HCT116 (cell line): ENCODE measurements around the gene ZNF749. TPM values are rescaled to one million over a fixed set of nuclear protein-coding genes. Genes with fewer than 3 reads are reported as not detected.
A peak's percentile ranks its signal among the peaks of the same experiment; 100 is the strongest.

Experiments used
- ATAC-seq: fragments of 200-7000 bp; cut with Tn5 transposase; 2 replicates; pipeline ENCODE4 v1.9.1; 2020; ENCODE audit warnings: mild to moderate bottlenecking, moderate library complexity
- BruUV-seq: library from RNA; stranded (reverse); fragments of 400-500 nt; replicated peaks from 2 replicates; lab custom pipeline; 2021; lab: Mats Ljungman, UMichigan
- CTCF ChIA-PET: fragments of 300-600 bp; sonication (Branson Sonifier 250); formaldehyde crosslinking; loops from one replicate; lab custom pipeline; 2021; ENCODE audit warnings: antibody characterized with exemption; lab: Charles Lee
- POLR2A ChIA-PET: fragments of 300-600, 350-600 bp; sonication (Branson Sonifier 250); formaldehyde crosslinking; loops from one replicate; lab custom pipeline; 2021; ENCODE audit warnings: antibody characterized with exemption; lab: Charles Lee
- RAD21 ChIA-PET, 2 experiments: fragments of 300-600 bp; sonication (Branson Sonifier 250); formaldehyde crosslinking; loops; one replicate each; lab custom pipeline; 2023; ENCODE audit warnings: low total read pairs in 2 of 2; ENCODE audit not compliant: uncharacterized antibody in 2 of 2, unreplicated experiment in 2 of 2, low non-redundant PET in 1 of 2; lab: Charles Lee
- DNase-seq: peaks from one replicate; pipeline ENCODE4 v3.0.0-alpha.2; 2010; ENCODE audit warnings: low read depth, low spot score
- H2AFZ ChIP-seq: fragments of 200-600 bp; shearing (Covaris generic), sonication (generic); 2 replicates; pipeline ENCODE4 v1.6.1; 2017; ENCODE audit warnings: low read depth, mixed run types, mixed read lengths, antibody characterized with exemption, low read length; ENCODE audit not compliant: poor library complexity, severe bottlenecking
- H3K27ac ChIP-seq: 2 replicates; pipeline ENCODE4 v1.5.1; 2012; ENCODE audit warnings: low read depth, low read length
- H3K27me3 ChIP-seq: fragments of 200-600 bp; sonication (generic); 2 replicates; pipeline ENCODE4 v1.6.1; 2016; ENCODE audit warnings: mixed run types, low read length, mixed read lengths; ENCODE audit not compliant: insufficient read depth
- H3K36me3 ChIP-seq, 2 experiments: fragments of 200-500 bp in 1 of 2; fragments of 200-600 bp in 1 of 2; sonication (Bioruptor generic) in 1 of 2; sonication (generic) in 1 of 2; 2 replicates each; pipeline versions ENCODE4 v1.5.1 to v1.6.1; 2014 to 2016; ENCODE audit warnings: low read length in 2 of 2, inconsistent platforms in 1 of 2, mixed read lengths in 1 of 2, mixed run types in 1 of 2; ENCODE audit not compliant: insufficient read depth in 2 of 2, control insufficient read depth in 1 of 2
- H3K4me1 ChIP-seq, 2 experiments: fragments of 200-600 bp in 1 of 2; sonication (generic) in 1 of 2; 2 replicates each; pipeline versions ENCODE4 v1.5.1 to v1.6.1; 2012 to 2017; ENCODE audit warnings: low read length in 2 of 2, inconsistent platforms in 1 of 2, mild to moderate bottlenecking in 1 of 2, mixed read lengths in 1 of 2, mixed run types in 1 of 2, moderate library complexity in 1 of 2; ENCODE audit not compliant: insufficient read depth in 2 of 2, control insufficient read depth in 1 of 2
- H3K4me2 ChIP-seq: fragments of 200-600 bp; sonication (generic); 2 replicates; pipeline ENCODE4 v1.6.1; 2017; ENCODE audit warnings: mixed run types, low read length, mixed read lengths
- H3K4me3 ChIP-seq, 2 experiments: fragments of 200-600 bp in 1 of 2; sonication (generic) in 1 of 2; replicated peaks in 1 of 2; 2 replicates each; pipeline ENCODE4 v1.5.1; 2011 to 2016; ENCODE audit warnings: low read length in 2 of 2, control low read depth in 1 of 2, low read depth in 1 of 2, mild to moderate bottlenecking in 1 of 2, mixed read lengths in 1 of 2, mixed run types in 1 of 2
- H3K79me2 ChIP-seq: fragments of 200-600 bp; sonication (generic); 2 replicates; pipeline ENCODE4 v1.6.1; 2017; ENCODE audit warnings: mild to moderate bottlenecking, mixed run types, low read length, moderate library complexity, mixed read lengths; ENCODE audit not compliant: insufficient read depth
- H3K9ac ChIP-seq: fragments of 200-600 bp; sonication (generic); 2 replicates; pipeline ENCODE4 v1.6.1; 2016; ENCODE audit warnings: low read length, mixed read lengths
- H3K9me2 ChIP-seq: fragments of 200-600 bp; sonication (generic), shearing (Covaris generic); 2 replicates; pipeline ENCODE4 v1.6.1; 2017; ENCODE audit warnings: mixed run types, mild to moderate bottlenecking, moderate library complexity; ENCODE audit not compliant: insufficient read depth
- H3K9me3 ChIP-seq, 2 experiments: fragments of 200-500 bp in 1 of 2; fragments of 200-600 bp in 1 of 2; sonication (Bioruptor generic) in 1 of 2; sonication (generic) in 1 of 2; 2 replicates each; pipeline ENCODE4 v1.6.1; 2014 to 2017; ENCODE audit warnings: low read length in 2 of 2, mixed read lengths in 2 of 2, inconsistent platforms in 1 of 2, low read depth in 1 of 2, mild to moderate bottlenecking in 1 of 2, mixed run types in 1 of 2, moderate library complexity in 1 of 2; ENCODE audit not compliant: control insufficient read depth in 1 of 2, insufficient read depth in 1 of 2
- H4K20me1 ChIP-seq: fragments of 200-600 bp; sonication (generic), shearing (Covaris generic); 2 replicates; pipeline ENCODE4 v1.6.1; 2017; ENCODE audit warnings: mixed run types, mild to moderate bottlenecking, moderate library complexity; ENCODE audit not compliant: insufficient read depth
- CEBPB ChIP-seq: IDR thresholded peaks from 2 replicates; pipeline ENCODE4 v1.6.1; 2012; ENCODE audit warnings: low read depth
- CTCF ChIP-seq, 3 experiments: fragments of 200-600 bp in 1 of 3; sonication (generic) in 1 of 3; IDR thresholded peaks in 2 of 3; conservative IDR thresholded peaks in 1 of 3; 2 replicates each; pipeline ENCODE4 v1.5.1; 2012 to 2017; ENCODE audit warnings: low read depth in 2 of 3, low read length in 2 of 3, antibody characterized with exemption in 1 of 3, borderline replicate concordance in 1 of 3, control low read depth in 1 of 3, mild to moderate bottlenecking in 1 of 3, mixed read lengths in 1 of 3, mixed run types in 1 of 3, moderate library complexity in 1 of 3; ENCODE audit not compliant: insufficient read depth in 1 of 3
- JUND ChIP-seq: IDR thresholded peaks from 2 replicates; pipeline ENCODE4 v1.6.1; 2012
- POLR2AphosphoS5 ChIP-seq: IDR thresholded peaks from 2 replicates; pipeline ENCODE4 v1.6.1; 2011; ENCODE audit warnings: mild to moderate bottlenecking, low read depth, low read length, moderate library complexity
- SIN3A ChIP-seq: IDR thresholded peaks from 2 replicates; pipeline ENCODE4 v1.6.1; 2012; ENCODE audit warnings: low read depth
- YY1 ChIP-seq: IDR thresholded peaks from 2 replicates; pipeline ENCODE4 v1.6.1; 2011; ENCODE audit warnings: low read length, low read depth, moderate library complexity, mild to moderate bottlenecking; ENCODE audit not compliant: insufficient replicate concordance; ENCODE audit errors: extremely low read depth
- ZFX ChIP-seq: fragments of 450-650 bp; IDR thresholded peaks from 2 replicates; pipeline ENCODE4 v1.6.1; 2017
- ZNF274 ChIP-seq: fragments of 200-500 bp; sonication (Bioruptor generic); IDR thresholded peaks from 2 replicates; pipeline ENCODE4 v1.6.1; 2014; ENCODE audit warnings: mild to moderate bottlenecking, low read depth, low read length, inconsistent platforms
- intact Hi-C: fragments of 100-400 bp; cut with micrococcal nuclease; formaldehyde crosslinking; loops from 2 replicates; pipeline ENCODE4 v1.10.0; 2022
- total RNA-seq: library from RNA; stranded (reverse); gene quantifications from one replicate; pipeline ENCODE4 v1.2.1, GENCODE V29; 2021; ENCODE audit not compliant: unreplicated experiment
- TF ChIP-seq, protein P1 (sequence below): IDR thresholded peaks from 2 replicates; pipeline ENCODE4 v1.6.1; 2012

Gene ZNF749
- total RNA-seq, 1 experiment from 2014 or later: 18.0 TPM

DNA sequence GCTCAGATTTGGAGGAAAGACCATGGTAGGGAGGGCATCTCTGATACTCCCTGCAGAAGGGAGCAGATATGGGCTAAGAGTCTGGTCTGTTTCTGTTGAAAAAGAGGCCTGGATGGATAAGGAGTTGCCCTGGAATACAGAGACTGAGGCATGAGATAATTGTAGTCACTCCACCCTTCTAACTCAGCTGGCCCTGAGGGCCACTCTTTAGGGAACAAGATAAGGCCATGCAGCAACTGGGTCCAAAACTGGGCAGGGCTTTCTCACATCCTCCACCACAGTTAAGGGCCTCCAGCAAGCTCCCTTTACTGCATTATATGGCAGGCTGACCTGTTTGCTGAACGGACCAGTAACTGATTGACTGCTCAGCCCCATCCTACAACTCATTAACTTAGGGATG is 1.3 kb downstream of the ZNF749 start:
- Histone ChIP-seq H3K4me3 (peak overlapping the region; percentile 90 to 97), H4K20me1 (no peaks in the 10 kb centered on the region), H3K9me2 (no peaks in the 10 kb centered on the region), H2AFZ (no peak overlapping the region), H3K36me3 (peaks cover 3 to 10% of the 10 kb centered on the region in 2 experiments; a peak in 1 of 4 replicates), H3K4me2 (peak overlapping the region; percentile 97), H3K27ac (no peak overlapping the region), H3K79me2 (peaks cover 52% of the 10 kb centered on the region), H3K9me3 (no peaks in the 10 kb centered on the region; a peak in 1 of 4 replicates), H3K9ac (peak overlapping the region; percentile 84), H3K27me3 (no peaks in the 10 kb centered on the region), H3K4me1 (peaks cover 0 to 16% of the 10 kb centered on the region in 2 experiments; a peak in 3 of 4 replicates)
- RAD21 ChIA-PET: no interaction called here
- CTCF ChIA-PET: no interaction called here
- ATAC-seq (no peak), DNase-seq (no peak)
- intact Hi-C loops: loop anchor here (10.0 kb wide), 1 partner anchor 138 kb away; the partner anchor contains the start of gene ZNF416
- TF ChIP-seq JUND: no peak
- no peak for TF ChIP-seq CEBPB
- TF ChIP-seq CTCF (IDR thresholded peaks at IDR 0.05 in 2 of 3, conservative IDR thresholded peaks at IDR 0.05 in 1 of 3; ENCODE audit: borderline replicate concordance in 1 of 3, insufficient read depth in 1 of 3, low read depth in 2 of 3, low read length in 2 of 3): no peak
- TF ChIP-seq POLR2AphosphoS5: no peak
- TF ChIP-seq ZNF274: no peak
- TF ChIP-seq YY1: no peak
- TF ChIP-seq ZFX: no peak
- TF ChIP-seq SIN3A: no peak
- TF ChIP-seq, protein P1, sequence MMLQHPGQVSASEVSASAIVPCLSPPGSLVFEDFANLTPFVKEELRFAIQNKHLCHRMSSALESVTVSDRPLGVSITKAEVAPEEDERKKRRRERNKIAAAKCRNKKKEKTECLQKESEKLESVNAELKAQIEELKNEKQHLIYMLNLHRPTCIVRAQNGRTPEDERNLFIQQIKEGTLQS: no peak
- POLR2A ChIA-PET: no interaction called here
- no TSS peak for BruUV-seq
